ENCODE results near the gene TPD52L1. TPM values are rescaled to one million over a fixed set of nuclear protein-coding genes. Genes with fewer than 3 reads are reported as not detected.
A peak's percentile ranks its signal among the peaks of the same experiment; 100 is the strongest.

TPD52L1 gene
- total and polyA plus RNA-seq, 2 experiments from 2014 or later = 22.8 to 24.0 TPM

- H3K79me2 ChIP-seq (replicated peaks; ENCODE audit: insufficient read depth) = no peaks in the 10 kb centered on the region
- DNase-seq (ENCODE audit: low spot score) (peak; percentile 26), ATAC-seq (peak; percentile 95)
- Mint-ChIP-seq H3K9me3 (peaks cover 5% of the 10 kb centered on the region; the same call in 2 of the 3 replicates), H3K27me3 (ENCODE audit: insufficient read depth, low read depth, poor library complexity) (no peaks in the 10 kb centered on the region), H3K4me1 (peaks cover 9% of the 10 kb centered on the region; the same call in 2 of the 3 replicates), H3K27ac (no peak overlapping the region), H3K4me3 (no peak overlapping the region), H3K36me3 (ENCODE audit: low read depth) (peaks cover 1% of the 10 kb centered on the region; the same call in 1 of the 3 replicates)
- no peaks in the 10 kb centered on the region for H3K36me3 ChIP-seq (ENCODE audit: insufficient read depth)
- H3K27ac ChIP-seq (ENCODE audit: low read depth) = no peak overlapping the region
- no peak overlapping the region for H3K4me3 ChIP-seq
- no peaks in the 10 kb centered on the region for H4K20me1 ChIP-seq (replicated peaks; ENCODE audit: insufficient read depth)
- H3K27me3 ChIP-seq (ENCODE audit: insufficient read depth) = no peaks in the 10 kb centered on the region
- H3K4me2 ChIP-seq = peak overlapping the region; percentile 12; the same call in 1 of the 2 replicates
- H3K4me1 ChIP-seq (ENCODE audit: insufficient read depth) = 0 out of 2 replicates have a peak, but pooled peaks cover 13% of the 10 kb centered on the region
- H2AFZ ChIP-seq = no peak overlapping the region
- H3F3A ChIP-seq (replicated peaks; ENCODE audit: low read depth) = no peaks in the 10 kb centered on the region
- TF ChIP-seq EZH2phosphoT487 (IDR thresholded peaks at IDR 0.05; ENCODE audit: unreplicated experiment) (no peak), ETS1 (IDR thresholded peaks at IDR 0.05) (no peak), ZNF462 (CRISPR knock-in tag; IDR thresholded peaks at IDR 0.05) (no peak), EZH2 (IDR thresholded peaks at IDR 0.05; ENCODE audit: low read depth, unreplicated experiment) (no peak), ZNF331 (CRISPR knock-in tag; IDR thresholded peaks at IDR 0.05; ENCODE audit: low read depth) (no peak), CREB1 (CRISPR knock-in tag; IDR thresholded peaks at IDR 0.05; ENCODE audit: low read depth) (no peak), POLR2AphosphoS5 (IDR thresholded peaks at IDR 0.05; ENCODE audit: low read depth) (no peak), JUNB (IDR thresholded peaks at IDR 0.05; ENCODE audit: unreplicated experiment) (no peak), REST (IDR thresholded peaks at IDR 0.05; ENCODE audit: unreplicated experiment) (no peak), ZNF114 (CRISPR knock-in tag; IDR thresholded peaks at IDR 0.05) (no peak), NANOG (IDR thresholded peaks at IDR 0.05; ENCODE audit: borderline replicate concordance) (no peak), CTCF (conservative IDR thresholded peaks at IDR 0.05; ENCODE audit: low read depth in 2 of 2) (no peak), STAT1 (IDR thresholded peaks at IDR 0.05; ENCODE audit: unreplicated experiment) (no peak)
- H3K9me2 ChIP-seq (ENCODE audit: insufficient read depth) = no peaks in the 10 kb centered on the region
Observed at GRCh38 chr6:125245523-125246264, 92.1 kb downstream of the TPD52L1 start.

Data from GM23338 (cell line).